Parathyroid adenoma (tissue), 2 donors: ENCODE measurements around the gene CPLX3.

Source experiments
- H2AFZ ChIP-seq: fragments of 300-600 bp; sonication (generic); one replicate; pipeline ENCODE4 v1.7.0; 2017; ENCODE audit warnings: antibody characterized with exemption, mild to moderate bottlenecking
- H3K27ac ChIP-seq: fragments of 300-600 bp; sonication (generic); one replicate; pipeline ENCODE4 v1.7.0; 2017
- H3K27me3 ChIP-seq: fragments of 300-600 bp; sonication (generic); one replicate; pipeline ENCODE4 v1.7.0; 2017; ENCODE audit warnings: low read length; ENCODE audit not compliant: control insufficient read depth, insufficient read depth
- H3K36me3 ChIP-seq: fragments of 300-600 bp; sonication (generic); one replicate; pipeline ENCODE4 v1.7.0; 2017; ENCODE audit warnings: low read length; ENCODE audit not compliant: control insufficient read depth, insufficient read depth
- H3K4me1 ChIP-seq: fragments of 300-600 bp; sonication (generic); one replicate; pipeline ENCODE4 v1.7.0; 2017; ENCODE audit warnings: control low read depth
- H3K4me2 ChIP-seq: fragments of 300-600 bp; sonication (generic); one replicate; pipeline ENCODE4 v1.7.0; 2017; ENCODE audit warnings: low read length
- H3K4me3 ChIP-seq: fragments of 300-600 bp; sonication (generic); one replicate; pipeline ENCODE4 v1.7.0; 2017; ENCODE audit warnings: low read depth, low read length
- H3K79me2 ChIP-seq: fragments of 300-600 bp; sonication (generic); one replicate; pipeline ENCODE4 v1.7.0; 2017; ENCODE audit warnings: control low read depth
- H3K9ac ChIP-seq: fragments of 300-600 bp; sonication (generic); one replicate; pipeline ENCODE4 v1.7.0; 2017; ENCODE audit warnings: mild to moderate bottlenecking
- H3K9me3 ChIP-seq: fragments of 300-600 bp; sonication (generic); one replicate; pipeline ENCODE4 v1.7.0; 2017; ENCODE audit warnings: low read length; ENCODE audit not compliant: control insufficient read depth
- TF ChIP-seq, protein P1 (sequence below): fragments of 300-600 bp; sonication (generic); IDR thresholded peaks from one replicate; pipeline ENCODE4 v1.7.0; 2017; ENCODE audit warnings: antibody characterized with exemption, mild to moderate bottlenecking
- donor health status: primary hyperparathyroidism.

CPLX3 gene

GRCh38 chr15:74826921-74827320 is 494 bp downstream of the CPLX3 start:
- TF ChIP-seq, protein P1, sequence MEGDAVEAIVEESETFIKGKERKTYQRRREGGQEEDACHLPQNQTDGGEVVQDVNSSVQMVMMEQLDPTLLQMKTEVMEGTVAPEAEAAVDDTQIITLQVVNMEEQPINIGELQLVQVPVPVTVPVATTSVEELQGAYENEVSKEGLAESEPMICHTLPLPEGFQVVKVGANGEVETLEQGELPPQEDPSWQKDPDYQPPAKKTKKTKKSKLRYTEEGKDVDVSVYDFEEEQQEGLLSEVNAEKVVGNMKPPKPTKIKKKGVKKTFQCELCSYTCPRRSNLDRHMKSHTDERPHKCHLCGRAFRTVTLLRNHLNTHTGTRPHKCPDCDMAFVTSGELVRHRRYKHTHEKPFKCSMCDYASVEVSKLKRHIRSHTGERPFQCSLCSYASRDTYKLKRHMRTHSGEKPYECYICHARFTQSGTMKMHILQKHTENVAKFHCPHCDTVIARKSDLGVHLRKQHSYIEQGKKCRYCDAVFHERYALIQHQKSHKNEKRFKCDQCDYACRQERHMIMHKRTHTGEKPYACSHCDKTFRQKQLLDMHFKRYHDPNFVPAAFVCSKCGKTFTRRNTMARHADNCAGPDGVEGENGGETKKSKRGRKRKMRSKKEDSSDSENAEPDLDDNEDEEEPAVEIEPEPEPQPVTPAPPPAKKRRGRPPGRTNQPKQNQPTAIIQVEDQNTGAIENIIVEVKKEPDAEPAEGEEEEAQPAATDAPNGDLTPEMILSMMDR = no peak

GRCh38 chr15:74827614-74828013 is 1.2 kb downstream of the CPLX3 start:
- no peak overlapping the region for H3K4me3 ChIP-seq
- peaks cover 17% of the 10 kb centered on the region for H3K4me1 ChIP-seq
- no peak overlapping the region for H3K27ac ChIP-seq
- H3K79me2 ChIP-seq = no peaks in the 10 kb centered on the region
- H3K36me3 ChIP-seq = no peaks in the 10 kb centered on the region
- no peaks in the 10 kb centered on the region for H3K9me3 ChIP-seq
- H3K27me3 ChIP-seq = no peaks in the 10 kb centered on the region
- no peak overlapping the region for H3K4me2 ChIP-seq
- TF ChIP-seq, protein P1 = no peak
- H3K9ac ChIP-seq = no peak overlapping the region
- H2AFZ ChIP-seq = no peak overlapping the region

More at GRCh38 chr15:74826921-74827320, 494 bp downstream of the CPLX3 start:
- peaks cover 11% of the 10 kb centered on the region for H3K4me1 ChIP-seq
- H3K27me3 ChIP-seq = no peaks in the 10 kb centered on the region
- no peak overlapping the region for H3K9ac ChIP-seq
- no peak overlapping the region for H3K27ac ChIP-seq
- no peaks in the 10 kb centered on the region for H3K79me2 ChIP-seq
- no peaks in the 10 kb centered on the region for H3K9me3 ChIP-seq
- H3K4me3 ChIP-seq = no peak overlapping the region
- H3K4me2 ChIP-seq = no peak overlapping the region
- H3K36me3 ChIP-seq = no peaks in the 10 kb centered on the region
- no peak overlapping the region for H2AFZ ChIP-seq

GRCh38 chr15:74828835-74829234 is 2.4 kb downstream of the CPLX3 start:
- H2AFZ ChIP-seq = no peak overlapping the region
- no peak overlapping the region for H3K4me3 ChIP-seq
- no peak overlapping the region for H3K9ac ChIP-seq
- H3K27ac ChIP-seq = no peak overlapping the region
- H3K36me3 ChIP-seq = no peaks in the 10 kb centered on the region
- TF ChIP-seq, protein P1 = no peak
- peaks cover 30% of the 10 kb centered on the region for H3K4me1 ChIP-seq
- no peak overlapping the region for H3K4me2 ChIP-seq
- H3K9me3 ChIP-seq = no peaks in the 10 kb centered on the region
- H3K27me3 ChIP-seq = no peaks in the 10 kb centered on the region
- H3K79me2 ChIP-seq = no peaks in the 10 kb centered on the region

GRCh38 chr15:74829486-74829885 is 3.1 kb downstream of the CPLX3 start:
- Histone ChIP-seq H3K27ac (no peak overlapping the region), H3K79me2 (no peaks in the 10 kb centered on the region), H3K36me3 (no peaks in the 10 kb centered on the region), H3K4me3 (no peak overlapping the region), H3K9me3 (no peaks in the 10 kb centered on the region), H3K9ac (no peak overlapping the region), H3K4me1 (peaks cover 36% of the 10 kb centered on the region), H2AFZ (no peak overlapping the region), H3K4me2 (no peak overlapping the region), H3K27me3 (no peaks in the 10 kb centered on the region)
- TF ChIP-seq, protein P1 = no peak

- TF ChIP-seq, protein P1 = no peak
- Histone ChIP-seq H3K4me3 (no peak overlapping the region), H3K27ac (peak overlapping the region; percentile 98), H3K9me3 (no peaks in the 10 kb centered on the region), H3K4me1 (peaks cover 37% of the 10 kb centered on the region), H3K27me3 (no peaks in the 10 kb centered on the region), H3K36me3 (no peaks in the 10 kb centered on the region), H3K4me2 (no peak overlapping the region), H3K79me2 (no peaks in the 10 kb centered on the region), H2AFZ (no peak overlapping the region), H3K9ac (no peak overlapping the region)
Measured at GRCh38 chr15:74829991-74830390, 3.6 kb downstream of the CPLX3 start.
